ENCODE data around the gene C11orf24. TPM values are rescaled to one million over a fixed set of nuclear protein-coding genes. Genes with fewer than 3 reads are reported as not detected.

Gene C11orf24
- total RNA-seq, 4 donors from 2014 or later, result 33.3 to 59.4 (median 41.2) TPM

DNA sequence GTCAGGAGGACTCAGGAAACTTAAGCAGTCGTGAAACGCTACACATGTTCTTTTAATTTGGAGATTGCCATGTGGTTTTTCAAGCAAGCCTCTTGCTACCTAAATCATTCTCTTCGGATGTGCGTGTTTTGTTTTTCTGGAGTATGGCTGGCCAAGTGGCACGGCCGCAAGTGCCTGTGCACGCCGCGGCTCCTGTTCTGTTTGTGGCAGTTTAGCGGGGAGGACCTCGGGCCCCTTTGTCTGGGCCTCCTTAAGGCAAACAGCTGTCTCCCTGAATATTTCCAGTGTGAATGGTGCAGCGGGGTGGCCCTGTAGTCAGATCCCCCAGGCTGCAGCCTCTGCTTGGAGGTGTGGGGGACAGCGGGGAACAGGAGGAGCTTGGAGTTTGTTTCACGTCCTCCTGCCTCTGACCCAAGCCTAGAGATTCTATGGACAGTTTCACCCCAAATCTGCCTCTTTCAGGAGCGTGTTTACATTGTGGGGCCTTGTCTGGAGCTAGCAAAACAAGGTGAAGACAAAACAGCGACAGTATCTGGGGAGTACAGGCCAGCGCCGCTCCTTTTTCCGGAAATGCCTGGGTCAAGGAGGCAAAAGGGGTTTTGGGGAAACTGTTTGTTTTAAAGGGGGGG lies 41.9 kb upstream of the C11orf24 start:
- no peak for DNase-seq (ENCODE audit: low spot score in 2 of 2)
- WGBS, 2 donors, result 14 to 18% methylated on average over 19 of the region's 19 CpGs
- peak overlapping the region; percentile 6 to 82 (median 66) for H3K27ac ChIP-seq
- H3K4me1 ChIP-seq, result peaks cover 0 to 43% (median 20%) of the 10 kb centered on the region in 4 donors
- H3K9me3 ChIP-seq, result no peaks in the 10 kb centered on the region
- H3K36me3 ChIP-seq, result no peaks in the 10 kb centered on the region
- no peaks in the 10 kb centered on the region for H3K27me3 ChIP-seq
- TF ChIP-seq, protein P1, sequence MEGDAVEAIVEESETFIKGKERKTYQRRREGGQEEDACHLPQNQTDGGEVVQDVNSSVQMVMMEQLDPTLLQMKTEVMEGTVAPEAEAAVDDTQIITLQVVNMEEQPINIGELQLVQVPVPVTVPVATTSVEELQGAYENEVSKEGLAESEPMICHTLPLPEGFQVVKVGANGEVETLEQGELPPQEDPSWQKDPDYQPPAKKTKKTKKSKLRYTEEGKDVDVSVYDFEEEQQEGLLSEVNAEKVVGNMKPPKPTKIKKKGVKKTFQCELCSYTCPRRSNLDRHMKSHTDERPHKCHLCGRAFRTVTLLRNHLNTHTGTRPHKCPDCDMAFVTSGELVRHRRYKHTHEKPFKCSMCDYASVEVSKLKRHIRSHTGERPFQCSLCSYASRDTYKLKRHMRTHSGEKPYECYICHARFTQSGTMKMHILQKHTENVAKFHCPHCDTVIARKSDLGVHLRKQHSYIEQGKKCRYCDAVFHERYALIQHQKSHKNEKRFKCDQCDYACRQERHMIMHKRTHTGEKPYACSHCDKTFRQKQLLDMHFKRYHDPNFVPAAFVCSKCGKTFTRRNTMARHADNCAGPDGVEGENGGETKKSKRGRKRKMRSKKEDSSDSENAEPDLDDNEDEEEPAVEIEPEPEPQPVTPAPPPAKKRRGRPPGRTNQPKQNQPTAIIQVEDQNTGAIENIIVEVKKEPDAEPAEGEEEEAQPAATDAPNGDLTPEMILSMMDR (IDR thresholded peaks at IDR 0.05), result no peak
- TF ChIP-seq POLR2A (IDR thresholded peaks at IDR 0.05), result no peak
- TF ChIP-seq EP300 (IDR thresholded peaks at IDR 0.05), result no peak
- H3K4me3 ChIP-seq, result peak overlapping the region; percentile 73 to 88 (median 76)

- H3K4me1 ChIP-seq, result peaks cover 0 to 43% (median 20%) of the 10 kb centered on the region in 4 donors
- no peak for TF ChIP-seq EP300 (IDR thresholded peaks at IDR 0.05)
- TF ChIP-seq, protein P1 (IDR thresholded peaks at IDR 0.05), result no peak
- H3K27me3 ChIP-seq, result no peaks in the 10 kb centered on the region
- 0 to 1% methylated on average over 15 to 69 of the region's 102 CpGs for WGBS, 2 donors
- H3K36me3 ChIP-seq, result no peaks in the 10 kb centered on the region
- no peak for DNase-seq (ENCODE audit: low spot score in 2 of 2)
- peak overlapping the region; percentile 73 to 88 (median 76) for H3K4me3 ChIP-seq
- H3K9me3 ChIP-seq, result no peaks in the 10 kb centered on the region
- peak overlapping the region in 3 of 4 donors; percentile 64 to 82 (median 69) for H3K27ac ChIP-seq
Measured at GRCh38 chr11:68312780-68313573, 41.2 kb upstream of the C11orf24 start.

- no peaks in the 10 kb centered on the region for H3K9me3 ChIP-seq
- no peaks in the 10 kb centered on the region for H3K36me3 ChIP-seq
- H3K27me3 ChIP-seq, result no peaks in the 10 kb centered on the region
- no peak for DNase-seq (ENCODE audit: low spot score in 2 of 2)
- WGBS, 2 donors, result 15 to 19% methylated on average over 17 to 20 of the region's 85 CpGs
- H3K4me3 ChIP-seq, result peak within 1 kb of the TSS; percentile 73 to 88 (median 76)
- H3K27ac ChIP-seq, result peak within 1 kb of the TSS in 3 of 4 donors; percentile 64 to 82 (median 69)
- peaks cover 0 to 39% (median 18%) of the 10 kb centered on the region in 4 donors for H3K4me1 ChIP-seq
- no peak for TF ChIP-seq POLR2A (IDR thresholded peaks at IDR 0.05)
- no peak for TF ChIP-seq EP300 (IDR thresholded peaks at IDR 0.05)
- TF ChIP-seq, protein P1 (IDR thresholded peaks at IDR 0.05), result no peak
Measured at GRCh38 chr11:68312117-68312779, 40.5 kb upstream of the C11orf24 start, which contains the start of gene LRP5. Gene LRP5, plus strand, starts transcription at chr11:68312591. Its CDS starts 124 bp downstream, at chr11:68312715.

DNA sequence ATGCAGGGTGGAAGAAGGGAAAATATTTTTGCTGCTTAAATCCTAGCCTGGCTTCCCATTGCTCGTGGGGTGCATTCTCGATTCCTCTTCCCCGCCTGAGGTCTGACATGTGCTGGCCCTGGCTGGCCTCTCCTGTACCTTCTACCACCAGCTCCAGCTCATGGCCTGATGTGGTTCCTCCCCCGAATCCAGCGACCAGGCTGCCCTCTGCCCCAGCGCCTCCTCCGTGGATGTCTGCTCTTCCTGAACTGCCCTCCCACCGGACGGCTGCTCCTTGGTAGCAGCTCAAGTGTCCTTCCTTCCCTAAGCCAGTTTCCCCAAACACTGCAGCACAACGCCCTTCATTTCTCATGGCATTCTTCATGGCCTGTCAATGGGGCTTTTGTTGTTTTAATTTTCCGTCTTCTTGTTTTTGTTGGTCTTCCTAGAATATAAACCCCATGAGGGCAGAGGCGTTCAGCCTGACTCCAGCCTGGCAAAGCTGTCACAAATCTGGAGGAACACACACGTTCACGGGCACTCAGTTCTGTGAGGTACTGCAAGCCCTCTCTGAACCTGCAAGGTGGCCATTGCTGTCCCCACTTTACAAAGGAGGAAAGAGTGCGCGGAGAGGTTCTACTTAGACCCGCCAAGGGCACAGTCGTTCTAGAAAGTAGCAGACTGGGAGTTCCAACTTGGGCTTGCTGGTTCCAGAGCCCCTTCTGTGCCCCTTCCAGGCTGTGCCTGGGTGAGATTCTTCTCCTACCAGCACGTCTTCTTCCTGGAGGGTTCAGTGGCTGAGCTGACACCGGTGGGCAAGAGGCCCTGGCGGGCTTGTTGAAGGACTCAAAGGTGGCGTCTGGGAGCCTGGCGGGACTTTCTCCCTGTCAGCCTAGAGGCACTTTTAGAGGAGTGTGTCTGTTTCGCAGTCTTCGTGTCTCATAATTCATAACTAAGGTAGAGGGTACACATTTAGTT lies 39.7 kb upstream of the C11orf24 start:
- Histone ChIP-seq H3K27ac (peak overlapping the region in 3 of 4 donors; percentile 64 to 82 (median 66)), H3K27me3 (no peaks in the 10 kb centered on the region), H3K36me3 (no peaks in the 10 kb centered on the region), H3K4me1 (peaks cover 0 to 31% (median 14%) of the 10 kb centered on the region in 4 donors), H3K4me3 (peak overlapping the region in 2 of 4 donors; percentile 31 to 88), H3K9me3 (no peaks in the 10 kb centered on the region)
- no peak for DNase-seq (ENCODE audit: low spot score in 2 of 2)
- WGBS, 2 donors, result 68 to 72% methylated on average over 25 of the region's 25 CpGs
- TF ChIP-seq POLR2A (IDR thresholded peaks at IDR 0.05), result no peak
- TF ChIP-seq EP300 (IDR thresholded peaks at IDR 0.05), result no peak
- TF ChIP-seq, protein P1 (IDR thresholded peaks at IDR 0.05), result no peak
